Colonic mucosa (tissue), 4 donors: ENCODE results near the gene MAGI2. TPM values are rescaled to one million over a fixed set of nuclear protein-coding genes. Genes with fewer than 3 reads are reported as not detected.

Experiments used
- DNase-seq: peaks from one replicate; pipeline ENCODE4 v3.0.0-alpha.2; 2020
- H3K27ac ChIP-seq: fragments of 200-600 bp; one replicate; pipeline ENCODE4 v1.8.0; 2021
- H3K27me3 ChIP-seq: fragments of 200-600 bp; one replicate; pipeline ENCODE4 v1.8.0; 2021
- H3K36me3 ChIP-seq: fragments of 200-600 bp; one replicate; pipeline ENCODE4 v1.8.0; 2021
- H3K4me1 ChIP-seq: fragments of 200-600 bp; one replicate; pipeline ENCODE4 v1.8.0; 2021; ENCODE audit warnings: mild to moderate bottlenecking
- H3K4me3 ChIP-seq: fragments of 200-600 bp; one replicate; pipeline ENCODE4 v1.8.0; 2021
- H3K9ac ChIP-seq, 2 donors: one replicate each; pipeline ENCODE4 v1.7.0; 2013; ENCODE audit warnings: control low read depth in 2 of 2, low read depth in 2 of 2, low read length in 2 of 2
- H3K9me3 ChIP-seq: fragments of 200-600 bp; one replicate; pipeline ENCODE4 v1.8.0; 2021
- CTCF ChIP-seq: fragments of 200-600 bp; IDR thresholded peaks from one replicate; pipeline ENCODE4 v1.8.0; 2022; ENCODE audit warnings: antibody characterized with exemption, mild to moderate bottlenecking
- intact Hi-C: fragments of 100-400 bp; cut with DNase I; formaldehyde crosslinking; loops from one replicate; pipeline ENCODE4 v1.14.1; 2022
- total RNA-seq, 2 donors: library from RNA; stranded (reverse); fragmentation: NEBNext Ultra II Directional in 1 of 2; extraction: Animal tissue kit (Norgen Biotek cat#: 25700) in 1 of 2; gene quantifications; one replicate each; pipeline ENCODE4 v1.2.1, GENCODE V29; 2021
- donor health status: healthy.
- donor health status: DM: no; HTN: no; CAD: no.
- donor health status: DM: no; HTN: no; CAD: no.

Gene MAGI2
- total RNA-seq, 2 donors from 2014 or later, result 1.1 to 2.4 TPM

GRCh38 chr7:78164459-78164858 lies 1289.0 kb downstream of the MAGI2 start:
- H3K9me3 ChIP-seq, result no peaks in the 10 kb centered on the region
- H3K36me3 ChIP-seq, result no peaks in the 10 kb centered on the region
- H3K4me1 ChIP-seq, result no peaks in the 10 kb centered on the region
- H3K27ac ChIP-seq, result no peak overlapping the region
- no peaks in the 10 kb centered on the region for H3K27me3 ChIP-seq
- TF ChIP-seq CTCF, result no peak
- intact Hi-C loops, result no loop called here
- no peak overlapping the region for H3K9ac ChIP-seq
- no peak overlapping the region for H3K4me3 ChIP-seq
- no peak for DNase-seq

GRCh38 chr7:78161781-78162180 lies 1291.7 kb downstream of the MAGI2 start:
- Histone ChIP-seq H3K36me3 (no peaks in the 10 kb centered on the region), H3K9ac (no peak overlapping the region), H3K4me3 (no peak overlapping the region), H3K27ac (no peak overlapping the region), H3K27me3 (no peaks in the 10 kb centered on the region), H3K4me1 (no peaks in the 10 kb centered on the region), H3K9me3 (no peaks in the 10 kb centered on the region)
- DNase-seq, result no peak
- intact Hi-C loops, result no loop called here
- no peak for TF ChIP-seq CTCF

- no peak overlapping the region for H3K9ac ChIP-seq
- intact Hi-C loops, result no loop called here
- no peaks in the 10 kb centered on the region for H3K27me3 ChIP-seq
- H3K27ac ChIP-seq, result no peak overlapping the region
- H3K36me3 ChIP-seq, result no peaks in the 10 kb centered on the region
- no peak for DNase-seq
- H3K4me1 ChIP-seq, result no peaks in the 10 kb centered on the region
- no peaks in the 10 kb centered on the region for H3K9me3 ChIP-seq
- H3K4me3 ChIP-seq, result no peak overlapping the region
- TF ChIP-seq CTCF, result no peak
Observed at GRCh38 chr7:78159545-78159944, 1293.9 kb downstream of the MAGI2 start.

- no peak for TF ChIP-seq CTCF
- H3K27me3 ChIP-seq, result no peaks in the 10 kb centered on the region
- DNase-seq, result no peak
- H3K9me3 ChIP-seq, result no peaks in the 10 kb centered on the region
- H3K4me3 ChIP-seq, result no peak overlapping the region
- H3K27ac ChIP-seq, result no peak overlapping the region
- H3K36me3 ChIP-seq, result no peaks in the 10 kb centered on the region
- H3K4me1 ChIP-seq, result no peaks in the 10 kb centered on the region
- intact Hi-C loops, result no loop called here
- H3K9ac ChIP-seq, result no peak overlapping the region
Observed at GRCh38 chr7:78153285-78153684, 1300.2 kb downstream of the MAGI2 start.

GRCh38 chr7:78151229-78151628 lies 1302.2 kb downstream of the MAGI2 start:
- Histone ChIP-seq H3K9ac (no peak overlapping the region), H3K27me3 (no peaks in the 10 kb centered on the region), H3K4me1 (no peaks in the 10 kb centered on the region), H3K27ac (no peak overlapping the region), H3K36me3 (no peaks in the 10 kb centered on the region), H3K9me3 (no peaks in the 10 kb centered on the region), H3K4me3 (no peak overlapping the region)
- intact Hi-C loops, result no loop called here
- no peak for DNase-seq
- TF ChIP-seq CTCF, result no peak

GRCh38 chr7:78149787-78150186 lies 1303.7 kb downstream of the MAGI2 start:
- no peak for TF ChIP-seq CTCF
- Histone ChIP-seq H3K36me3 (no peaks in the 10 kb centered on the region), H3K4me3 (no peak overlapping the region), H3K4me1 (no peaks in the 10 kb centered on the region), H3K27me3 (no peaks in the 10 kb centered on the region), H3K9ac (no peak overlapping the region), H3K9me3 (no peaks in the 10 kb centered on the region), H3K27ac (no peak overlapping the region)
- intact Hi-C loops, result no loop called here
- no peak for DNase-seq
